Nephron (organoid): ENCODE measurements around the gene DOCK10.
A peak's percentile ranks its signal among the peaks of the same experiment; 100 is the strongest.

Experiments
- H3K27ac Mint-ChIP-seq, 3 experiments: 2 replicates each; pipeline ENCODE4 v1.8.0; 2020; ENCODE audit warnings: mixed read lengths in 3 of 3, mild to moderate bottlenecking in 2 of 3, moderate library complexity in 1 of 3
- H3K27me3 Mint-ChIP-seq: 2 replicates; pipeline ENCODE4 v1.8.0; 2021; ENCODE audit warnings: low read depth, mild to moderate bottlenecking, moderate library complexity, mixed read lengths
- H3K36me3 Mint-ChIP-seq: 2 replicates; pipeline ENCODE4 v1.8.0; 2020; ENCODE audit warnings: low read depth, mixed read lengths
- H3K4me1 Mint-ChIP-seq: 2 replicates; pipeline ENCODE4 v1.8.0; 2020; ENCODE audit warnings: mixed read lengths
- H3K4me3 Mint-ChIP-seq, 3 experiments: 2 replicates each; pipeline ENCODE4 v1.8.0; 2020; ENCODE audit warnings: mild to moderate bottlenecking in 3 of 3, mixed read lengths in 3 of 3, moderate library complexity in 2 of 3
- H3K9me3 Mint-ChIP-seq: 2 replicates; pipeline ENCODE4 v1.8.0; 2020; ENCODE audit warnings: mixed read lengths
- TF ChIP-seq, protein P1 (sequence below), 3 experiments: fragments of 200-600 bp; sonication (generic); IDR thresholded peaks; one replicate each; pipeline ENCODE4 v1.5.0; 2021; ENCODE audit warnings: antibody characterized with exemption in 3 of 3; ENCODE audit not compliant: unreplicated experiment in 3 of 3

DOCK10 gene

DNA sequence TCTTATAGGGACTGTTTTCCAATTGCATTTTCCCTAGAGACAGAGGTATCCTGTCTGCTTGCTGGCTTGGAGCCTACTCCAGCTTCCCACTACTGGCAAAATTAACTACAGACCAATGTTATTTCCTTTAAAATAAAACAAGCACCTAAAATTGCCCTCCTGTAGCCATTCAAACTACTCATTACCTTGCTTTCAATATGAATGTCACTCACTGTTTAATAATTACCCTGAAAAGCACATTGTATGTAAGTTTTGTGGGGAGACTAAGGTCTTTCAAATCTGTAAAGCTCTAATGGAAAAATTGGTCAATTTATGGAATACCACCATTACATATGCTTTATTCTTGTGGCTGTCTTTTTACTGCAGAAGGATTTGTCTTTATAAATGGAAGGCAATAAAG is 87.3 kb downstream of the DOCK10 start:
- no peaks in the 10 kb centered on the region for H3K27me3 Mint-ChIP-seq
- H3K4me1 Mint-ChIP-seq, result peaks cover 48% of the 10 kb centered on the region
- peak overlapping the region in 2 of 3 experiments; percentile 39 to 51 for H3K27ac Mint-ChIP-seq
- TF ChIP-seq, protein P1, sequence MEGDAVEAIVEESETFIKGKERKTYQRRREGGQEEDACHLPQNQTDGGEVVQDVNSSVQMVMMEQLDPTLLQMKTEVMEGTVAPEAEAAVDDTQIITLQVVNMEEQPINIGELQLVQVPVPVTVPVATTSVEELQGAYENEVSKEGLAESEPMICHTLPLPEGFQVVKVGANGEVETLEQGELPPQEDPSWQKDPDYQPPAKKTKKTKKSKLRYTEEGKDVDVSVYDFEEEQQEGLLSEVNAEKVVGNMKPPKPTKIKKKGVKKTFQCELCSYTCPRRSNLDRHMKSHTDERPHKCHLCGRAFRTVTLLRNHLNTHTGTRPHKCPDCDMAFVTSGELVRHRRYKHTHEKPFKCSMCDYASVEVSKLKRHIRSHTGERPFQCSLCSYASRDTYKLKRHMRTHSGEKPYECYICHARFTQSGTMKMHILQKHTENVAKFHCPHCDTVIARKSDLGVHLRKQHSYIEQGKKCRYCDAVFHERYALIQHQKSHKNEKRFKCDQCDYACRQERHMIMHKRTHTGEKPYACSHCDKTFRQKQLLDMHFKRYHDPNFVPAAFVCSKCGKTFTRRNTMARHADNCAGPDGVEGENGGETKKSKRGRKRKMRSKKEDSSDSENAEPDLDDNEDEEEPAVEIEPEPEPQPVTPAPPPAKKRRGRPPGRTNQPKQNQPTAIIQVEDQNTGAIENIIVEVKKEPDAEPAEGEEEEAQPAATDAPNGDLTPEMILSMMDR (IDR thresholded peaks at IDR 0.05; ENCODE audit: unreplicated experiment in 3 of 3), result no peak
- no peaks in the 10 kb centered on the region for H3K36me3 Mint-ChIP-seq
- no peak overlapping the region for H3K4me3 Mint-ChIP-seq
- no peaks in the 10 kb centered on the region for H3K9me3 Mint-ChIP-seq

DNA sequence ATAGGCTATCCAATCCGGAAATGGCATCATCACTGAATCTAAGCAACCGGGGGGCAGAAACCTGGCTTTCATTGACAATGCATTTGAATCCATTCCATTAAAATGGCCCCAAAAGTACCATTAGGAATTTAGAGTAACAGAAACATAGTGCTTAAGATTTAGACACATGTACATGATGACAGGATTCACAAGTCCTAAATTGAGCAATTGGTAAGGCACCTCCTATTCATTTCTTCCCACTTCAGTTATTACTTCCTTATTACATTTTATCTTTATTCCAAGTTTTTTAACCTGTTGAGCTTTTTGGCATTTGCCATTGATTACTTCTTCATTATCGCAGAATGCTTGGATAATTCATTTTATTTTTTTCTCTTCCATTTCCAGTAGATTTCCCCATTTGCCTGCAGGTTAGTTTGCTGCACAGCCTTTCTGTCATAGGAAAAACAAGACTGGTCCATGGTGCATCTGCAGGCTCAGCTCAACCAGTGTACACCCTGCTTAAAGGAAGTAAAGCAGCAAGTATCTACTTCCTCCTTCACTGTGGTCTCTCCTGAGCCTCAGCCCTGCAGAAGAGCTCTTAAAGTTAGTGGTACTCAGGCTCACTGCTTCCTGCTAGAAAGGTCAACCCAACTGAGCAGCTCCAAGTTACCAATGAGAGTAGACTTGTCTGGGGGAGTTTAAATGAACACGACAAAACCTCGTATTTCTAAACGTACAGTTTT is 89.2 kb downstream of the DOCK10 start:
- Mint-ChIP-seq H3K36me3 (no peaks in the 10 kb centered on the region), H3K4me3 (no peak overlapping the region), H3K27me3 (no peaks in the 10 kb centered on the region), H3K9me3 (no peaks in the 10 kb centered on the region), H3K4me1 (peaks cover 41% of the 10 kb centered on the region), H3K27ac (no peak overlapping the region)
- TF ChIP-seq, protein P1 (IDR thresholded peaks at IDR 0.05; ENCODE audit: unreplicated experiment in 3 of 3), result no peak

DNA sequence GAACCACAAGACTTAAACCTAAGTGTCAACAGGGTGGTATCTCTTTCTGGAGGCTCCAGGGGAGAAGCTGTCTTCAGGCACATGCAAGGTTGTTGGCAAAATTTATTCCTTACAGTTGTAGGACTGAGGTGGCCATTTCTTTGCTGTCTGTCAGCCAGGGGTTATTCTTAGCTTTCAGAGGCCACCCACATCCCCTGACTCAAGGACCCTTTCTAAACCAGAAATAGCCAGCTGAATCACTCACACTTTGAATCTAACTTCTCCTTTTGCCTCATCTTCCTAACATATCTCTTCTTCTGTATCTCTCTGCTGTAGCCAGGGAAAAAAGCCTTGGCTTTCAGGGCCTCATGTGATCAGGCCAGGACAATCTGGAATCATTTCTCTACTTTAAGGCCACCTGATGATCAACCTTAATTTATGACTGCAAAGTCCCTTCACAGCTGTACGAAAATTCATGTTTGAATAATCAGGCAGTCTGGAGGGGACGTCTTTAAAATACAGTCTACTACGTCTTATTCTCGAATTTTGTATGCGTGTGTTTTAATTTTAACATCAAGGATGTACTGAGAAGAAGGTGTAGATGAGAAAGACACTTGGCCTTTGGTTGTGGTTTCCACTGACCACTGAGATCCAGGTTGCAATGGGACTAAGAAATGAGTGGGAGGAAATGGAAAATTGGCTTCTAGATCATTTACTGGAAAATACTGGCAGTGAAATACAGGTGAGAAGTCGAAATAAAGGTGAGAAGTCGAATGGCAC is 90.4 kb downstream of the DOCK10 start:
- no peaks in the 10 kb centered on the region for H3K9me3 Mint-ChIP-seq
- TF ChIP-seq, protein P1 (IDR thresholded peaks at IDR 0.05; ENCODE audit: unreplicated experiment in 3 of 3), result no peak
- no peak overlapping the region for H3K4me3 Mint-ChIP-seq
- no peaks in the 10 kb centered on the region for H3K36me3 Mint-ChIP-seq
- peaks cover 45% of the 10 kb centered on the region for H3K4me1 Mint-ChIP-seq
- H3K27me3 Mint-ChIP-seq, result no peaks in the 10 kb centered on the region
- H3K27ac Mint-ChIP-seq, result no peak overlapping the region

DNA sequence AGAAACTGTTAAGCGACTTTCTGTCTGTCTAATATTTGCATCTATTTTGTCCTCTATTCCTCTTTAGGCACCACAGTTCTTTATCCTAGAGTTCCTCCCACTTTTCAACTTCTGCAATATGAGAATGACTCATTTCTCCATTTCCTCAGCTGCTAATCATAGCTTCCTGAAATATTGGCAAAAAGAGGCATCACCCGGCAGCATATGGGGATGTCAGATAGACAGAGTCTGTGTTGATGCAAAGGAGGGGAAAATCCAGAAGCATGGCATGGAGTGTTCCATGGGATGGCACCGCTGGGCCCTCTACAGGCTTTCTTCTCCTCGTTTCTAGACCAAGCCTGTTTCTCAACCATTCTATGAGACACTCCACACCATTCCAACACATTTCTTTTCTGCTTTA is 93.4 kb downstream of the DOCK10 start:
- peak overlapping the region in 1 of 3 experiments; percentile 21 for H3K27ac Mint-ChIP-seq
- H3K9me3 Mint-ChIP-seq, result no peaks in the 10 kb centered on the region
- no peak overlapping the region for H3K4me3 Mint-ChIP-seq
- peaks cover 47% of the 10 kb centered on the region for H3K4me1 Mint-ChIP-seq
- no peaks in the 10 kb centered on the region for H3K36me3 Mint-ChIP-seq
- TF ChIP-seq, protein P1 (IDR thresholded peaks at IDR 0.05; ENCODE audit: unreplicated experiment in 3 of 3), result no peak
- no peaks in the 10 kb centered on the region for H3K27me3 Mint-ChIP-seq

DNA sequence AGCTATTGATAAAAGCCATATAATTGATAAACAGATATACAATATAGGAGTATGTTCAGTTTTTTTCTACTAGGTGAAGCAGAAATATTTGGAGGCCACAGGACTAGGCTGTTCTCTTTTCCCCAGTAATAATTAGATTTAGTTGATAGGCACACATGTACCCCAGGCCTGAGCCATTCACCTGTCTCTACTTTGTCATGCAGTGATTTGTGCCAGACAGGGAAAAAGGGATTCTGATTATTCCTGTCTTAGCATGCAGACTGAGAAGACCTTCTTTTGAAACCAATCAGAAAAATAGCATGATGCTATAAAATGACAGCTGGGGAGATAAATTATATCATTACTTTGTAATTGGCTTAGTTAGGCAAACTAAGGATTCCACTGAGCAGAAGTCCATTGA is 94.3 kb downstream of the DOCK10 start:
- H3K9me3 Mint-ChIP-seq, result no peaks in the 10 kb centered on the region
- no peak overlapping the region for H3K4me3 Mint-ChIP-seq
- no peak overlapping the region for H3K27ac Mint-ChIP-seq
- TF ChIP-seq, protein P1 (IDR thresholded peaks at IDR 0.05; ENCODE audit: unreplicated experiment in 3 of 3), result no peak
- no peaks in the 10 kb centered on the region for H3K27me3 Mint-ChIP-seq
- H3K4me1 Mint-ChIP-seq, result peaks cover 43% of the 10 kb centered on the region
- H3K36me3 Mint-ChIP-seq, result no peaks in the 10 kb centered on the region
